Transverse colon (tissue), 4 donors: Measurements from ENCODE around the gene PUM2. TPM values are rescaled to one million over a fixed set of nuclear protein-coding genes. Genes with fewer than 3 reads are reported as not detected.

Experiments
- DNase-seq: peaks from one replicate; pipeline ENCODE4 v3.0.0-alpha.2; 2019
- H3K27ac ChIP-seq, 4 donors: fragments of 200-600 bp; sonication (generic); 2 replicates each; pipeline ENCODE4 v1.5.1; 2016 to 2018; ENCODE audit warnings: inconsistent platforms in 4 of 4
- H3K27me3 ChIP-seq: fragments of 200-600 bp; sonication (generic); 2 replicates; pipeline ENCODE4 v1.5.1; 2017; ENCODE audit warnings: inconsistent platforms
- H3K36me3 ChIP-seq, 4 donors: fragments of 200-600 bp; sonication (generic); 2 replicates each; pipeline ENCODE4 v1.5.1; 2017 to 2019; ENCODE audit warnings: inconsistent platforms in 4 of 4
- H3K4me1 ChIP-seq, 4 donors: fragments of 200-600 bp; sonication (generic); 2 replicates each; pipeline ENCODE4 v1.5.1; 2017 to 2020; ENCODE audit warnings: inconsistent platforms in 4 of 4
- H3K4me3 ChIP-seq, 4 donors: fragments of 200-600 bp; sonication (generic); 1 replicate in 1 of 4; 2 replicates in 3 of 4; pipeline versions ENCODE4 v1.5.1 to v1.6.1; 2017 to 2019; ENCODE audit warnings: inconsistent platforms in 4 of 4
- H3K9me3 ChIP-seq, 2 donors: fragments of 200-600 bp; sonication (generic); 2 replicates each; pipeline ENCODE4 v1.5.1; 2017 to 2019; ENCODE audit warnings: inconsistent platforms in 2 of 2
- EP300 ChIP-seq: sonication (generic); formaldehyde crosslinking; IDR thresholded peaks from one replicate; pipeline ENCODE4 v1.6.1; 2017; ENCODE audit warnings: antibody characterized with exemption, low read depth
- POLR2A ChIP-seq: fragments of 450-650 bp; IDR thresholded peaks from one replicate; pipeline ENCODE4 v1.6.1; 2016; ENCODE audit warnings: antibody characterized with exemption, mild to moderate bottlenecking, moderate library complexity
- POLR2AphosphoS5 ChIP-seq, 3 donors: sonication (generic); formaldehyde crosslinking; IDR thresholded peaks; one replicate each; pipeline ENCODE4 v1.6.1; 2016; ENCODE audit warnings: antibody characterized with exemption in 3 of 3
- WGBS, 2 donors: methylation state at CpG; one replicate each; pipeline ENCODE4 v1.1.5; 2018; ENCODE audit warnings: low coverage in 1 of 2; 5-methylcytosine and 5-hydroxymethylcytosine counted together
- in situ Hi-C, 4 donors: fragments of 200-750 bp; cut with MboI; loops; one replicate each; pipeline versions ENCODE4 v1.15.0 to v1.15.1; 2017; ENCODE audit warnings: low sequenced_read_pairs in 3 of 4, low pct_ligation_motif_present in 1 of 4, low pct_unique_long_range_greater_than_20kb in 1 of 4
- intact Hi-C: fragments of 100-400 bp; cut with DNase I; formaldehyde crosslinking; loops from one replicate; pipeline ENCODE4 v1.15.1; 2023; ENCODE audit warnings: low total_unique reads
- total RNA-seq, 4 donors: library from RNA; depleted of rRNA; stranded (reverse); fragments of >200 nt; gene quantifications; one replicate each; pipeline ENCODE4 v1.1.0, GENCODE V29; 2016
- TF ChIP-seq, protein P1 (sequence below), 5 experiments: fragments of 200-600 bp in 3 of 5; fragments of 450-650 bp in 2 of 5; sonication (generic) in 3 of 5; IDR thresholded peaks; 1 replicate in 2 of 5; 2 replicates in 3 of 5; pipeline ENCODE4 v1.5.1; 2016 to 2017; ENCODE audit warnings: antibody characterized with exemption in 5 of 5, inconsistent platforms in 3 of 5, mild to moderate bottlenecking in 2 of 5, moderate library complexity in 1 of 5

Gene PUM2
- total RNA-seq, 4 donors from 2014 or later: 62.5 to 92.7 (median 70.5) TPM

- in situ Hi-C loops (loop anchor here in 1 of 4 donors (10.0 kb wide), 1 partner anchor 87 kb away; no protein-coding TSS in a partner anchor), intact Hi-C loops (loop anchor here (10.0 kb wide), 1 partner anchor 117 kb away; no protein-coding TSS in a partner anchor)
- TF ChIP-seq EP300 (no peak), POLR2AphosphoS5 (IDR thresholded peaks at IDR 0.05) (no peak), POLR2A (no peak)
- TF ChIP-seq, protein P1, sequence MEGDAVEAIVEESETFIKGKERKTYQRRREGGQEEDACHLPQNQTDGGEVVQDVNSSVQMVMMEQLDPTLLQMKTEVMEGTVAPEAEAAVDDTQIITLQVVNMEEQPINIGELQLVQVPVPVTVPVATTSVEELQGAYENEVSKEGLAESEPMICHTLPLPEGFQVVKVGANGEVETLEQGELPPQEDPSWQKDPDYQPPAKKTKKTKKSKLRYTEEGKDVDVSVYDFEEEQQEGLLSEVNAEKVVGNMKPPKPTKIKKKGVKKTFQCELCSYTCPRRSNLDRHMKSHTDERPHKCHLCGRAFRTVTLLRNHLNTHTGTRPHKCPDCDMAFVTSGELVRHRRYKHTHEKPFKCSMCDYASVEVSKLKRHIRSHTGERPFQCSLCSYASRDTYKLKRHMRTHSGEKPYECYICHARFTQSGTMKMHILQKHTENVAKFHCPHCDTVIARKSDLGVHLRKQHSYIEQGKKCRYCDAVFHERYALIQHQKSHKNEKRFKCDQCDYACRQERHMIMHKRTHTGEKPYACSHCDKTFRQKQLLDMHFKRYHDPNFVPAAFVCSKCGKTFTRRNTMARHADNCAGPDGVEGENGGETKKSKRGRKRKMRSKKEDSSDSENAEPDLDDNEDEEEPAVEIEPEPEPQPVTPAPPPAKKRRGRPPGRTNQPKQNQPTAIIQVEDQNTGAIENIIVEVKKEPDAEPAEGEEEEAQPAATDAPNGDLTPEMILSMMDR (IDR thresholded peaks at IDR 0.05): no peak
- peak overlapping the region in 2 of 4 donors; percentile 92 to 93 for H3K27ac ChIP-seq
- H3K27me3 ChIP-seq: no peaks in the 10 kb centered on the region
- 40 to 52% methylated on average over 1 to 3 of the region's 3 CpGs for WGBS, 2 donors
- peaks cover 9 to 36% (median 31%) of the 10 kb centered on the region in 4 donors for H3K4me1 ChIP-seq
- no peak for DNase-seq
- H3K36me3 ChIP-seq: no peaks in the 10 kb centered on the region
- H3K4me3 ChIP-seq: no peak overlapping the region
- H3K9me3 ChIP-seq: no peaks in the 10 kb centered on the region
Observed at GRCh38 chr2:20221555-20221973, 129.1 kb downstream of the PUM2 start.

DNA sequence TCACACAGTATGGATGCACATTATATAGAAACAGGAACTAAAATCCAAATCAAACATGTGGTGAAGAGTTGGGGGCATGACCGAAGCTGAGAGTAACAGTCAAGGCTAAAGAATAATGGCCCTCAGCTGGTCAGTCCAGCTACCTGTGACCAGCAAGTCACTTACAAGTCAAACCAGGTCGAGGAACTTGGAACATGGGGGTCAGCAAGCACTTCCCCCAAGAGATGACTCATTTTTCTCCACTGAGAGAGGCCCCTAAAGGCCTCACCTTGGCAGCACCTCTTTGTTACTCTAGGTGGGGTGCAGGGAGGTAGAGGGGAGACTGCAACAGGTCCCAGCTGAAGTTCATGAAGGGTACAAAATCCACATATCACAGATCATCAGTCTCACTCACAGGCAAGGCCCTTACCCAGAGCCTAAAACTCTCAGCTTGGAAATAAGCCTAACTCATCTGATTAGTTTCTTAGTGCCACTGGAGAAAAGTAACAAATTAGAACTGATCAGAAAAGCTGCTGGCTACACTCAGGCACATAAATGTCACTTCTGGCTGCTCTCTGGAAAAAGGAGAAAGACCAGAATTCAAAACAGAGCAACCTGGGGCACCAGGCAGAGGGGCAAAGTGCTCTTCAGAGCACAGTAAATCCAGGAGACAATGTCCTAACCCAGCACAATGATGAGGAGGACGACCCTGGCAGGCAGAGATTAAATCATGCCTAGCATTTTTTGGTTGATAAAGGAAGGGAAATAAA, 129.7 kb downstream of the PUM2 start:
- TF ChIP-seq EP300 (no peak), POLR2A (no peak)
- no peak for DNase-seq
- 55 to 57% methylated on average over 2 to 3 of the region's 3 CpGs for WGBS, 2 donors
- H3K36me3 ChIP-seq: no peaks in the 10 kb centered on the region
- no peak overlapping the region for H3K4me3 ChIP-seq
- no peaks in the 10 kb centered on the region for H3K27me3 ChIP-seq
- H3K27ac ChIP-seq: peak overlapping the region in 2 of 4 donors; percentile 92 to 93
- no peaks in the 10 kb centered on the region for H3K9me3 ChIP-seq
- in situ Hi-C loops (loop anchor here in 1 of 4 donors (10.0 kb wide), 1 partner anchor 86 kb away; no protein-coding TSS in a partner anchor), intact Hi-C loops (loop anchor here (10.0 kb wide), 1 partner anchor 116 kb away; no protein-coding TSS in a partner anchor)
- H3K4me1 ChIP-seq: peaks cover 4 to 33% (median 29%) of the 10 kb centered on the region in 4 donors

DNA sequence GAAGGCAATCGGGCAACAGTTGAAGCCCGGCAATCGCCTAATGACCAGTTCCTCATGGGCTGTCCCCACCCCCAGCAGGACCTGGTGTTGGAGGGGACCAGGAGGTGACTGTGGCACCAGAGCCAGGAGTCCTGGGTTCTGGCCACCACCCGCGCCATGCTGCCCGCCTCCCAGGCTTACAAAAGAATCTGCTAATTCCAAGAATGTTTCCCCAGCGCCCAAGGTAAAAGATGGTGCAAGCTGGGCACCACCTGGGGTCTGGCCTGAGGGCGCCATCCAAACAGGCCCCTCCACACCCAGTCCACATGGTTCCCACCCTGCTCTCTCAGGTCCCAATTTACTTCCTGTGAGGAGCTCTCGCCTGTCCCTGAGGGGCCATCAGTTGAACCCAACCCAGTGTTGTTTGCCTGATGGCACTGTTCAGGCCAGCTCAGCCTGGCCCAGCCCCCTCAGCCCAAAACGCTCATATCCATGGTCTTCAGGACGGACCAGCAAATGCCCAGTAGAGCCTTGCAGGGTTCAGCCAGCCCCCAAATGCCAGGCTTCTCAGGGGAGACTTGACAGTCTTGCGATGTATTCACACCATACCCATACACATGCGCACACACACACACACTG, 130.8 kb downstream of the PUM2 start:
- TF ChIP-seq EP300 (no peak), POLR2A (no peak), POLR2AphosphoS5 (IDR thresholded peaks at IDR 0.05) (no peak)
- TF ChIP-seq, protein P1 (IDR thresholded peaks at IDR 0.05): no peak
- in situ Hi-C loops (loop anchor here in 1 of 4 donors (10.0 kb wide), 1 partner anchor 85 kb away; no protein-coding TSS in a partner anchor), intact Hi-C loops (loop anchor here (10.0 kb wide), 1 partner anchor 115 kb away; no protein-coding TSS in a partner anchor)
- DNase-seq: no peak
- WGBS, 2 donors: 93% methylated on average over 13 of the region's 13 CpGs; no CpG with 5 or more reads in 1 of the 2 donors
- no peaks in the 10 kb centered on the region for H3K9me3 ChIP-seq
- H3K4me1 ChIP-seq: peaks cover 0 to 36% (median 25%) of the 10 kb centered on the region in 4 donors
- no peak overlapping the region for H3K4me3 ChIP-seq
- no peaks in the 10 kb centered on the region for H3K27me3 ChIP-seq
- H3K27ac ChIP-seq: peak overlapping the region in 1 of 4 donors; percentile 92
- no peaks in the 10 kb centered on the region for H3K36me3 ChIP-seq

GRCh38 chr2:20218331-20219320, 132.0 kb downstream of the PUM2 start:
- 83% methylated on average over 17 of the region's 20 CpGs; no CpG with 5 or more reads in 1 of the 2 donors for WGBS, 2 donors
- TF ChIP-seq, protein P1 (IDR thresholded peaks at IDR 0.05): no peak
- no peak for TF ChIP-seq POLR2AphosphoS5 (IDR thresholded peaks at IDR 0.05)
- intact Hi-C loops: no loop called here

More at GRCh38 chr2:20218331-20219320, 132.0 kb downstream of the PUM2 start:
- H3K4me3 ChIP-seq: no peak overlapping the region
- no peaks in the 10 kb centered on the region for H3K9me3 ChIP-seq
- in situ Hi-C loops: no loop called here
- no peak for DNase-seq
- H3K4me1 ChIP-seq: peaks cover 0 to 37% (median 22%) of the 10 kb centered on the region in 4 donors
- no peaks in the 10 kb centered on the region for H3K27me3 ChIP-seq
- peak overlapping the region in 1 of 4 donors; percentile 37 for H3K27ac ChIP-seq
- H3K36me3 ChIP-seq: no peaks in the 10 kb centered on the region
